Smooth muscle cell (in vitro differentiated cells): ENCODE data around the gene NOXA1. TPM values are rescaled to one million over a fixed set of nuclear protein-coding genes. Genes with fewer than 3 reads are reported as not detected.
"Not testable (repeated sequence)": the region's sequence is repeated elsewhere in the genome, so short reads cannot be mapped to it uniquely, and the experiment has no call there.

Experiments used
- DNase-seq: peaks from one replicate; lab custom pipeline; 2025; ENCODE audit not compliant: unreplicated experiment; lab: John Stamatoyannopoulos, UW
- H2AFZ ChIP-seq: fragments of 200-600 bp; sonication (generic); 2 replicates; pipeline ENCODE4 v1.6.0; 2016; ENCODE audit warnings: antibody characterized with exemption, low read depth, mild to moderate bottlenecking
- H3F3A ChIP-seq: fragments of 200-600 bp; sonication (generic); 2 replicates; pipeline ENCODE4 v1.6.0; 2017; ENCODE audit warnings: antibody characterized with exemption, low read depth
- H3K27ac ChIP-seq: fragments of 200-600 bp; sonication (generic); 2 replicates; pipeline ENCODE4 v1.5.1; 2016; ENCODE audit warnings: low read depth, mild to moderate bottlenecking
- H3K27me3 ChIP-seq: fragments of 200-600 bp; sonication (generic); 2 replicates; pipeline ENCODE4 v1.6.1; 2016; ENCODE audit warnings: low read depth, mild to moderate bottlenecking
- H3K36me3 ChIP-seq: fragments of 200-600 bp; sonication (generic); 2 replicates; pipeline ENCODE4 v1.5.1; 2016; ENCODE audit warnings: low read depth
- H3K4me1 ChIP-seq: fragments of 200-600 bp; sonication (generic); 2 replicates; pipeline ENCODE4 v1.5.1; 2016; ENCODE audit warnings: low read depth
- H3K4me2 ChIP-seq: fragments of 200-600 bp; sonication (generic); 2 replicates; pipeline ENCODE4 v1.6.0; 2016; ENCODE audit warnings: mild to moderate bottlenecking
- H3K4me3 ChIP-seq: fragments of 200-600 bp; sonication (generic); 2 replicates; pipeline ENCODE4 v1.5.1; 2016; ENCODE audit warnings: mild to moderate bottlenecking
- H3K79me2 ChIP-seq: fragments of 200-600 bp; sonication (generic); 2 replicates; pipeline ENCODE4 v1.6.0; 2016; ENCODE audit warnings: low read depth, mild to moderate bottlenecking
- H3K9ac ChIP-seq: fragments of 200-600 bp; sonication (generic); 2 replicates; pipeline ENCODE4 v1.6.0; 2016; ENCODE audit warnings: low read depth
- H3K9me3 ChIP-seq: fragments of 200-600 bp; sonication (generic); replicated peaks from 2 replicates; pipeline ENCODE4 v1.5.1; 2016; ENCODE audit warnings: low read depth
- H4K20me1 ChIP-seq: fragments of 200-600 bp; sonication (generic); 2 replicates; pipeline ENCODE4 v1.6.0; 2016; ENCODE audit warnings: low read depth
- WGBS: methylation state at CpG from one replicate; pipeline ENCODE4 v1.1.7; 2016; ENCODE audit warnings: low lambda C conversion rate; 5-methylcytosine and 5-hydroxymethylcytosine counted together
- polyA plus RNA-seq: library from polyadenylated mRNA; unstranded; fragments of >200 nt; fragmentation: Nextera tagmentation; extraction: Ambion mirVana; gene quantifications from 2 replicates; pipeline ENCODE4 v1.2.1, GENCODE V29; 2016
- total RNA-seq: library from RNA; depleted of rRNA; stranded (reverse); fragments of >200 nt; gene quantifications from 2 replicates; pipeline ENCODE4 v1.2.3, GENCODE V29; 2014
- TF ChIP-seq, protein P1 (sequence below): fragments of 200-600 bp; sonication (generic); IDR thresholded peaks from 2 replicates; pipeline ENCODE4 v1.5.1; 2017; ENCODE audit warnings: borderline replicate concordance, mild to moderate bottlenecking, antibody characterized with exemption; ENCODE audit not compliant: insufficient read depth, poor library complexity, severe bottlenecking

Gene NOXA1
- total and polyA plus RNA-seq, 2 experiments from 2014 or later, result 0.09 to 0.81 TPM

DNA sequence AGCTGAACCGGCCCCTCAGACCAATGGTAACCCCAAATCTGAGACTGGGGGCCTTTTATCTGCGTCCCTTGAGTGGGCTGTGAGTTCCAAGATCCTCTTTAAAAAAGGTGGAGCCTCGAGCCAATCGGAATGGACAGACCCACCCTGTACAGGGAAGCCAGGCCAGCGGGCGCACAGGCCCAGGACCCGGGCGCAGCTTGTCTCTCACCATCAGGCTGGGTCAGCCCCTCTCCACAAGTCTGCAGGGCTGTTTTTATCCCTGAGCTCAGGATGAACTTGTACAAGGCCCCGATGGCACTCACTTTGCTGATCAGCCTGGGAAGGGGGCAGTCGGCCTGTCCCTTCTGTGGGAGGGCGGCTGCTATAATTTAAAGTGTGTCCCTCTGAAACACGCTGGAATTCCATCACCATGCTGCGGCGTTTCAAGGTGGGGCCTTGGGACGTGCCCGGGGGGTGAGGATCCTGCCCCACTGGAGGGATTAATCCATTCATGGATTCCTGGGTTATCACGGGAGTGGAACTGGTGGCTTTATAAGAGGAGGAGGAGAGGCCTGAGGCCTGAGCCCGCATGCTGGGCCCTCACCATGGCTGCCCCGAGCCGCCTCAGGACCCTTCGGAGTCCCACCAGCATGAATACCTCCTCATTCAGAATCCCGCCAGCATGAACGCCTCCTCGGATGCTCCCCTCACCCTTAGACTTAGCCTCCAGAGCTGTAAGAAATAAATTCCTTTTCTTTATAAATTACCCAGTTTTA is 14.4 kb upstream of the NOXA1 start:
- no peaks in the 10 kb centered on the region for H3K9me3 ChIP-seq
- WGBS, result 92% methylated on average over 23 of the region's 24 CpGs
- no peak overlapping the region for H3K9ac ChIP-seq
- H3K27ac ChIP-seq, result no peak overlapping the region
- H3K79me2 ChIP-seq, result no peaks in the 10 kb centered on the region
- no peak overlapping the region for H2AFZ ChIP-seq
- TF ChIP-seq, protein P1, sequence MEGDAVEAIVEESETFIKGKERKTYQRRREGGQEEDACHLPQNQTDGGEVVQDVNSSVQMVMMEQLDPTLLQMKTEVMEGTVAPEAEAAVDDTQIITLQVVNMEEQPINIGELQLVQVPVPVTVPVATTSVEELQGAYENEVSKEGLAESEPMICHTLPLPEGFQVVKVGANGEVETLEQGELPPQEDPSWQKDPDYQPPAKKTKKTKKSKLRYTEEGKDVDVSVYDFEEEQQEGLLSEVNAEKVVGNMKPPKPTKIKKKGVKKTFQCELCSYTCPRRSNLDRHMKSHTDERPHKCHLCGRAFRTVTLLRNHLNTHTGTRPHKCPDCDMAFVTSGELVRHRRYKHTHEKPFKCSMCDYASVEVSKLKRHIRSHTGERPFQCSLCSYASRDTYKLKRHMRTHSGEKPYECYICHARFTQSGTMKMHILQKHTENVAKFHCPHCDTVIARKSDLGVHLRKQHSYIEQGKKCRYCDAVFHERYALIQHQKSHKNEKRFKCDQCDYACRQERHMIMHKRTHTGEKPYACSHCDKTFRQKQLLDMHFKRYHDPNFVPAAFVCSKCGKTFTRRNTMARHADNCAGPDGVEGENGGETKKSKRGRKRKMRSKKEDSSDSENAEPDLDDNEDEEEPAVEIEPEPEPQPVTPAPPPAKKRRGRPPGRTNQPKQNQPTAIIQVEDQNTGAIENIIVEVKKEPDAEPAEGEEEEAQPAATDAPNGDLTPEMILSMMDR, result no peak
- H3K4me1 ChIP-seq, result no peaks in the 10 kb centered on the region
- no peak overlapping the region for H3K4me2 ChIP-seq
- peaks cover 82% of the 10 kb centered on the region for H4K20me1 ChIP-seq
- H3K36me3 ChIP-seq, result no peaks in the 10 kb centered on the region
- H3F3A ChIP-seq, result no peaks in the 10 kb centered on the region
- H3K4me3 ChIP-seq, result no peak overlapping the region
- DNase-seq, result no peak
- no peaks in the 10 kb centered on the region for H3K27me3 ChIP-seq

GRCh38 chr9:137409515-137409914 is 13.7 kb upstream of the NOXA1 start:
- no peaks in the 10 kb centered on the region for H3K4me1 ChIP-seq
- no peak overlapping the region for H3K4me2 ChIP-seq
- no peaks in the 10 kb centered on the region for H3K79me2 ChIP-seq
- peaks cover 81% of the 10 kb centered on the region for H4K20me1 ChIP-seq
- 97% methylated on average over 11 of the region's 11 CpGs for WGBS
- H3K27ac ChIP-seq, result no peak overlapping the region
- H3K4me3 ChIP-seq, result no peak overlapping the region
- H2AFZ ChIP-seq, result no peak overlapping the region
- DNase-seq, result no peak
- no peak overlapping the region for H3K9ac ChIP-seq
- no peaks in the 10 kb centered on the region for H3K9me3 ChIP-seq
- TF ChIP-seq, protein P1, result no peak
- H3F3A ChIP-seq, result no peaks in the 10 kb centered on the region
- no peaks in the 10 kb centered on the region for H3K27me3 ChIP-seq
- H3K36me3 ChIP-seq, result no peaks in the 10 kb centered on the region

GRCh38 chr9:137410236-137410890 is 12.8 kb upstream of the NOXA1 start:
- WGBS, result 88% methylated on average over 18 of the region's 18 CpGs

GRCh38 chr9:137410891-137411249 is 12.3 kb upstream of the NOXA1 start:
- Histone ChIP-seq H3K27me3 (no peaks in the 10 kb centered on the region), H3K9me3 (no peaks in the 10 kb centered on the region), H3K4me1 (no peaks in the 10 kb centered on the region), H2AFZ (no peak overlapping the region), H3K79me2 (no peaks in the 10 kb centered on the region), H3K27ac (no peak overlapping the region), H3K36me3 (no peaks in the 10 kb centered on the region), H3F3A (no peaks in the 10 kb centered on the region), H4K20me1 (peaks cover 72% of the 10 kb centered on the region), H3K9ac (no peak overlapping the region), H3K4me2 (no peak overlapping the region), H3K4me3 (no peak overlapping the region)
- TF ChIP-seq, protein P1, result no peak
- 96% methylated on average over 14 of the region's 15 CpGs for WGBS
- no peak for DNase-seq

More at GRCh38 chr9:137410236-137410890, 12.8 kb upstream of the NOXA1 start:
- H3K27ac ChIP-seq, H3F3A ChIP-seq, H3K4me2 ChIP-seq, H3K79me2 ChIP-seq, H2AFZ ChIP-seq, H3K9ac ChIP-seq, H3K4me3 ChIP-seq, H3K4me1 ChIP-seq, H3K9me3 ChIP-seq, DNase-seq, H3K27me3 ChIP-seq, H3K36me3 ChIP-seq: not testable (repeated sequence)
- peaks cover 78% of the 10 kb centered on the region for H4K20me1 ChIP-seq
